SK-N-SH treated with all-trans-retinoic acid at 6 μM for 48 hours (cell line): Measurements from ENCODE around the gene TIMM23.
"Not testable (repeated sequence)": the region's sequence is repeated elsewhere in the genome, so short reads cannot be mapped to it uniquely, and the experiment has no call there.

ENCODE experiments used
- ATAC-seq: fragments of 200-7000 bp; cut with Tn5 transposase; 3 replicates; pipeline ENCODE4 v1.9.1; 2020; ENCODE audit warnings: mild to moderate bottlenecking, moderate library complexity
- ARNTL ChIP-seq: fragments of 450-650 bp; formaldehyde crosslinking; IDR thresholded peaks from 2 replicates; pipeline ENCODE4 v1.5.0; 2020; ENCODE audit warnings: low read depth, mild to moderate bottlenecking, moderate library complexity, borderline replicate concordance
- BACH2 ChIP-seq: fragments of 250-450 bp; sonication (Bioruptor Pico); IDR thresholded peaks from 2 replicates; pipeline ENCODE4 v1.9.0; 2021; ENCODE audit warnings: mild to moderate bottlenecking, borderline replicate concordance
- CSRNP3 ChIP-seq: fragments of 250-450 bp; sonication (Bioruptor Pico); IDR thresholded peaks from 2 replicates; pipeline ENCODE4 v1.5.1; 2021; ENCODE audit warnings: mild to moderate bottlenecking, moderate library complexity
- GLIS3 ChIP-seq: fragments of 250-450 bp; sonication (Bioruptor Pico); IDR thresholded peaks from 2 replicates; pipeline ENCODE4 v1.5.0; 2020; ENCODE audit warnings: mild to moderate bottlenecking, moderate library complexity
- ISL1 ChIP-seq: fragments of 250-450 bp; sonication (Bioruptor Pico); IDR thresholded peaks from 2 replicates; pipeline ENCODE4 v2.1.2; 2022; ENCODE audit warnings: mild to moderate bottlenecking, moderate library complexity
- OSR1 ChIP-seq: fragments of 250-450 bp; sonication (Bioruptor Pico); IDR thresholded peaks from 2 replicates; pipeline ENCODE4 v1.8.0; 2022; ENCODE audit warnings: moderate library complexity, mild to moderate bottlenecking, inconsistent platforms
- POU6F1 ChIP-seq: fragments of 250-450 bp; sonication (Bioruptor Pico); IDR thresholded peaks from 2 replicates; pipeline ENCODE4 v1.8.0; 2021; ENCODE audit warnings: low read depth, mild to moderate bottlenecking, moderate library complexity, borderline replicate concordance
- PPARA ChIP-seq: fragments of 250-450 bp; sonication (Bioruptor Pico); IDR thresholded peaks from 2 replicates; pipeline ENCODE4 v1.5.0; 2020; ENCODE audit warnings: mild to moderate bottlenecking, borderline replicate concordance
- RARB ChIP-seq: fragments of 250-450 bp; sonication (Bioruptor Pico); IDR thresholded peaks from 2 replicates; pipeline ENCODE4 v1.8.0; 2021; ENCODE audit warnings: mild to moderate bottlenecking, moderate library complexity
- SNAI2 ChIP-seq: fragments of 250-450 bp; sonication (Bioruptor Pico); IDR thresholded peaks from 2 replicates; pipeline ENCODE4 v1.5.0; 2020; ENCODE audit warnings: mild to moderate bottlenecking, moderate library complexity
- TCF4 ChIP-seq: fragments of 250-450 bp; sonication (Bioruptor Pico); IDR thresholded peaks from 2 replicates; pipeline ENCODE4 v1.8.0; 2021; ENCODE audit warnings: mild to moderate bottlenecking, moderate library complexity, borderline replicate concordance
- TOX ChIP-seq: fragments of 250-450 bp; sonication (Bioruptor Pico); IDR thresholded peaks from 2 replicates; pipeline ENCODE4 v1.8.0; 2021; ENCODE audit warnings: mild to moderate bottlenecking, moderate library complexity, borderline replicate concordance
- ZC3H10 ChIP-seq: fragments of 250-450 bp; sonication (Bioruptor Pico); IDR thresholded peaks from 2 replicates; pipeline ENCODE4 v1.5.1; 2021; ENCODE audit warnings: mild to moderate bottlenecking, moderate library complexity
- ZFP3 ChIP-seq: fragments of 250-450 bp; sonication (Bioruptor Pico); IDR thresholded peaks from 2 replicates; pipeline ENCODE4 v1.5.0; 2020; ENCODE audit warnings: mild to moderate bottlenecking, moderate library complexity
- ZFP30 ChIP-seq: fragments of 450-650 bp; formaldehyde crosslinking; IDR thresholded peaks from 2 replicates; pipeline ENCODE4 v1.5.0; 2022; ENCODE audit warnings: mild to moderate bottlenecking, moderate library complexity
- ZNF565 ChIP-seq: fragments of 450-650 bp; formaldehyde crosslinking; conservative IDR thresholded peaks from 2 replicates; pipeline ENCODE4 v1.5.0; 2020; ENCODE audit warnings: low read depth, mild to moderate bottlenecking, moderate library complexity
- ZNF70 ChIP-seq: fragments of 450-650 bp; formaldehyde crosslinking; IDR thresholded peaks from 2 replicates; pipeline ENCODE4 v1.5.0; 2020; ENCODE audit warnings: mild to moderate bottlenecking, moderate library complexity
- ZNF8 ChIP-seq: fragments of 450-650 bp; formaldehyde crosslinking; IDR thresholded peaks from 2 replicates; pipeline ENCODE4 v1.5.0; 2020; ENCODE audit warnings: mild to moderate bottlenecking, moderate library complexity
- TF ChIP-seq, protein P1 (sequence below): fragments of 250-450 bp; sonication (Bioruptor Pico); IDR thresholded peaks from 2 replicates; pipeline ENCODE4 v1.8.0; 2020; ENCODE audit warnings: mild to moderate bottlenecking, moderate library complexity, borderline replicate concordance
- TF ChIP-seq, protein P2 (sequence below): fragments of 250-450 bp; sonication (Bioruptor Pico); IDR thresholded peaks from 2 replicates; pipeline ENCODE4 v1.5.0; 2020; ENCODE audit warnings: mild to moderate bottlenecking, moderate library complexity

TIMM23 gene

DNA sequence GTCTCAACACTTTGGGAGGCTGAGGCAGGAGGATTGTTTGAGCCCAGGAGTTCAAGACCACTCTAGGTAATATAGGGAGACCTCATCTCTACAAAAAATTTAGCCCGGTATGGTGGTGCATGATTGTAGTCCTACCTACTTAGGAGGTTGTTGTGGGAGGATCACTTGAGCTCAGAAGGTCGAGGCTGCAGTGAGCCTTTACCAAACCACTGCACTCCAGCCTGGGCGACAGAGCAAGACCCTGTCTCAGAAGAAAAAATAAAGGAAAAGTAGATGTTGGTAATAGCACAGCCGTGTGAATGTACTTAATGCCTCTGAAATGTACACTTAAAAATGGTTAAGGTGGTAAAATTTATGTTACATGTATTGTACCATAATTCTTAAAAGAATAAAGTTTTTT is 25.3 kb downstream of the TIMM23 start:
- TF ChIP-seq RARB (CRISPR knock-in tag): no peak
- TF ChIP-seq, protein P1, sequence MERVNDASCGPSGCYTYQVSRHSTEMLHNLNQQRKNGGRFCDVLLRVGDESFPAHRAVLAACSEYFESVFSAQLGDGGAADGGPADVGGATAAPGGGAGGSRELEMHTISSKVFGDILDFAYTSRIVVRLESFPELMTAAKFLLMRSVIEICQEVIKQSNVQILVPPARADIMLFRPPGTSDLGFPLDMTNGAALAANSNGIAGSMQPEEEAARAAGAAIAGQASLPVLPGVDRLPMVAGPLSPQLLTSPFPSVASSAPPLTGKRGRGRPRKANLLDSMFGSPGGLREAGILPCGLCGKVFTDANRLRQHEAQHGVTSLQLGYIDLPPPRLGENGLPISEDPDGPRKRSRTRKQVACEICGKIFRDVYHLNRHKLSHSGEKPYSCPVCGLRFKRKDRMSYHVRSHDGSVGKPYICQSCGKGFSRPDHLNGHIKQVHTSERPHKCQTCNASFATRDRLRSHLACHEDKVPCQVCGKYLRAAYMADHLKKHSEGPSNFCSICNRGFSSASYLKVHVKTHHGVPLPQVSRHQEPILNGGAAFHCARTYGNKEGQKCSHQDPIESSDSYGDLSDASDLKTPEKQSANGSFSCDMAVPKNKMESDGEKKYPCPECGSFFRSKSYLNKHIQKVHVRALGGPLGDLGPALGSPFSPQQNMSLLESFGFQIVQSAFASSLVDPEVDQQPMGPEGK (CRISPR knock-in tag): no peak
- TF ChIP-seq OSR1 (CRISPR knock-in tag): no peak
- TF ChIP-seq PPARA (CRISPR knock-in tag): no peak
- no peak for TF ChIP-seq TCF4 (CRISPR knock-in tag)
- no peak for TF ChIP-seq ZNF8 (CRISPR knock-in tag)
- no peak for TF ChIP-seq ZNF70 (CRISPR knock-in tag)
- TF ChIP-seq, all 23 proteins: peak for 0
- no peak for ATAC-seq

DNA sequence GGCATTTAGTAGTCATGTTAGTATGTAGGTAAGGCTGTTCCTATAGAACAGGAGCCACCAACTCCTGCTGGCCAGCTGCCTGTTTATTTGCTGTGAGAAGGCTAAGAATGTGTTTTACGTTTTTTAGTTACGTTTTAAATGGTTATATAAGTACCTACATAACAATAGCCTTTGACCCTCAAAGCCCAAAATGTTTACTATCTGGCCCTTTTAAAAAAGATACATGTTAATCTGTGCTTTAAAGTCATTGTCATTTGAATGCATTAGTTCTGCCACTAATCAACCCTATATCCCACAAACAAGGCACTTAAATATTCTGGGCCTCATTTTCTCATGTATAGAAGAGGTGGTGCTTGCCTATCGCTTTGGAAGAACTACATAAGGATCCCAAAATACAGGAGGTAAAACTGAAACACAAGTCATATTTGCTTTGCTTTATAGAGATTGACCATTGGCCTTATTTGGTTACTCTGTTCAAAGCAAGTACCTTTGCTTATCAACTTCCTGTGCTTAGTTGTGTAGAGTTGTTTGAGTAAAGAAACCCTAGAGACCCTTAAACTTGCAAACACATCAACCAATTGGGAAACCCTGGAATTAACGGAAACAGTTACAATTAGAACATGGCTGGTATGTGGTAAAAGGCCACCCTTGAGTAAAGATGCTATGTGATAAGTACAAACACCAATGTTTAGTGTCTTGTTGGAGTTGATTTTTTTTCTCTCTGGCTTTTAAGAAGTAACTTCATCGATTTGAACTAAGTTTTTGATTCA is 25.9 kb downstream of the TIMM23 start:
- ATAC-seq: no peak
- TF ChIP-seq SNAI2 (CRISPR knock-in tag): no peak
- TF ChIP-seq TCF4 (CRISPR knock-in tag): no peak
- no peak for TF ChIP-seq POU6F1 (CRISPR knock-in tag)
- TF ChIP-seq ZFP30 (CRISPR knock-in tag): no peak
- TF ChIP-seq ISL1: no peak
- TF ChIP-seq ZC3H10 (CRISPR knock-in tag): no peak
- TF ChIP-seq GLIS3 (CRISPR knock-in tag): no peak
- no peak for TF ChIP-seq PPARA (CRISPR knock-in tag)
- TF ChIP-seq, protein P2, sequence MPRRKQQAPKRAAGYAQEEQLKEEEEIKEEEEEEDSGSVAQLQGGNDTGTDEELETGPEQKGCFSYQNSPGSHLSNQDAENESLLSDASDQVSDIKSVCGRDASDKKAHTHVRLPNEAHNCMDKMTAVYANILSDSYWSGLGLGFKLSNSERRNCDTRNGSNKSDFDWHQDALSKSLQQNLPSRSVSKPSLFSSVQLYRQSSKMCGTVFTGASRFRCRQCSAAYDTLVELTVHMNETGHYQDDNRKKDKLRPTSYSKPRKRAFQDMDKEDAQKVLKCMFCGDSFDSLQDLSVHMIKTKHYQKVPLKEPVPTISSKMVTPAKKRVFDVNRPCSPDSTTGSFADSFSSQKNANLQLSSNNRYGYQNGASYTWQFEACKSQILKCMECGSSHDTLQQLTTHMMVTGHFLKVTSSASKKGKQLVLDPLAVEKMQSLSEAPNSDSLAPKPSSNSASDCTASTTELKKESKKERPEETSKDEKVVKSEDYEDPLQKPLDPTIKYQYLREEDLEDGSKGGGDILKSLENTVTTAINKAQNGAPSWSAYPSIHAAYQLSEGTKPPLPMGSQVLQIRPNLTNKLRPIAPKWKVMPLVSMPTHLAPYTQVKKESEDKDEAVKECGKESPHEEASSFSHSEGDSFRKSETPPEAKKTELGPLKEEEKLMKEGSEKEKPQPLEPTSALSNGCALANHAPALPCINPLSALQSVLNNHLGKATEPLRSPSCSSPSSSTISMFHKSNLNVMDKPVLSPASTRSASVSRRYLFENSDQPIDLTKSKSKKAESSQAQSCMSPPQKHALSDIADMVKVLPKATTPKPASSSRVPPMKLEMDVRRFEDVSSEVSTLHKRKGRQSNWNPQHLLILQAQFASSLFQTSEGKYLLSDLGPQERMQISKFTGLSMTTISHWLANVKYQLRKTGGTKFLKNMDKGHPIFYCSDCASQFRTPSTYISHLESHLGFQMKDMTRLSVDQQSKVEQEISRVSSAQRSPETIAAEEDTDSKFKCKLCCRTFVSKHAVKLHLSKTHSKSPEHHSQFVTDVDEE: no peak
- no peak for TF ChIP-seq ARNTL (CRISPR knock-in tag)
- no peak for TF ChIP-seq ZNF8 (CRISPR knock-in tag)
- TF ChIP-seq ZFP3 (CRISPR knock-in tag): no peak
- no peak for TF ChIP-seq BACH2 (CRISPR knock-in tag)
- no peak for TF ChIP-seq TOX (CRISPR knock-in tag)
- no peak for TF ChIP-seq RARB (CRISPR knock-in tag)

DNA sequence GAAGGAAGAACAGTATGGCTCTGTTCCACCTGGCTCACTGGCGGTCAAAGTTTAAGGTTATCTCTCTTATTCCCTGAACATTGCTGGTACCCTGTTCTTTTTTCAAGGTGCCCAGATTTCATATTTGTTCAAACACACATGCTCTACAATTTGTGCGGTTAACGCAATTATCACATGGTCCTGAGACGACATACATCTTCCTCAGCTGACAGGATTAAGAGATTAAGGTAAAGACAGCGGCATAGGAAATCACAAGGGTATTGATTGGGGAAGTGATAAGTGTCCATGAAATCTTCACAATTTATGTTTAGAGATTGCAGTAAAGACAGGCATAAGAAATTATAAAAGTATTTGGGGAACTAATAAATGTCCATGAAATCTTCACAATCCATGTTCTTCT is 27.7 kb downstream of the TIMM23 start:
- ATAC-seq: not testable (repeated sequence)

DNA sequence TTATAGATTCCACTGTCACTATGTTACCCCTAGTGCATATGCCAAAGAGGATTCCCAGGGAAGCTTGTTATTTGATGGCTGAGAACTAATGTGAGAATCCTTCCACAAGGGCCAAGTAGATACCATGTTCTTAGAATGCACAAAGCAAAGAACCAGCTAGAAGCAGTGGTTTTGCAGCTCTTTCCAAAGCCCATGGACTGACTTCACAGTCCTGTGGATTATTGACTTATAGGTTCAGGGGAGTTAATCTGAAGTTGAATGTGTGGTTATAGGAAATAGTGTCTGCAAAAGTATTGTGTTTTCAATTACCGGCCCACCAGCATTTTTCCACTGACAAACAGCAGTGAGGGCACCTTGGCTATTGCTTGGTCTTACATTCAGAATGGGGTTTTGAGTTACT is 28.2 kb downstream of the TIMM23 start:
- TF ChIP-seq POU6F1 (CRISPR knock-in tag) (no peak), SNAI2 (CRISPR knock-in tag) (no peak), GLIS3 (CRISPR knock-in tag) (no peak), CSRNP3 (CRISPR knock-in tag) (no peak), PPARA (CRISPR knock-in tag) (no peak), ZC3H10 (CRISPR knock-in tag) (no peak), BACH2 (CRISPR knock-in tag) (no peak), ZFP3 (CRISPR knock-in tag) (no peak), ZNF565 (CRISPR knock-in tag) (no peak), ISL1 (no peak)
- no peak for ATAC-seq
